Measurements from ENCODE around the gene ZNF324.
"Not testable (repeated sequence)": the region's sequence is repeated elsewhere in the genome, so short reads cannot be mapped to it uniquely, and the experiment has no call there.

The ZNF324 gene

DNA sequence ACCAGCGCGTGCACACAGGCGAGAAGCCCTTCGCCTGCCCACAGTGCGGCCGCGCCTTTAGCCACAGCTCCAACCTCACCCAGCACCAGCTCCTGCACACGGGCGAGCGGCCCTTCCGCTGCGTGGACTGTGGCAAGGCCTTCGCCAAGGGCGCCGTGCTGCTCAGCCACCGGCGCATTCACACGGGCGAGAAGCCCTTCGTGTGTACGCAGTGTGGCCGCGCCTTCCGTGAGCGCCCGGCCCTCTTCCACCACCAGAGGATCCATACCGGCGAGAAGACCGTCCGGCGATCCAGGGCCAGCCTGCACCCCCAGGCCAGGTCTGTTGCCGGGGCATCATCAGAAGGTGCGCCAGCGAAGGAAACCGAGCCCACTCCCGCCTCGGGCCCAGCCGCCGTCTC lies 4.9 kb downstream of the ZNF324 start:
- no peak for DNase-seq (ENCODE audit: low read depth)

DNA sequence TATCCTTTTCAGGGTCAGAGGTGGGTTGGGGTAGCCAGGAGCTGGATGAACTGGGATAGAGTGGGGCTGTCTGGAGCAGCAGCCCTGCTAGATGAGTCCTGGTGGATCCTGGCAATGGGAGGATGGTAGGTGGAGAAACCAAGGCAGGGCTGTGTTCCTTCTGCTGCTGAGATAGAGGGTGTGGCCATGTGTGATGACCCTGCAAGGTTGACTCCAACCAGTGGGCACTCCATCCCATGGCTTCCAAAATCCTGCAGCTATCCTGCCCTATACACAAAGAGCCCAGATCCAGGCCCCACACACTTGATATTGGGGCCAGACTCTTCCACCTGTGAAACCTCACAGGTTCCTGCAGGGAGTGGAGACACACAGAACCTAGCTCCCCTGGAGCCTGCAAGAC lies 6.9 kb downstream of the ZNF324 start:
- no peak for DNase-seq (ENCODE audit: low read depth)

DNA sequence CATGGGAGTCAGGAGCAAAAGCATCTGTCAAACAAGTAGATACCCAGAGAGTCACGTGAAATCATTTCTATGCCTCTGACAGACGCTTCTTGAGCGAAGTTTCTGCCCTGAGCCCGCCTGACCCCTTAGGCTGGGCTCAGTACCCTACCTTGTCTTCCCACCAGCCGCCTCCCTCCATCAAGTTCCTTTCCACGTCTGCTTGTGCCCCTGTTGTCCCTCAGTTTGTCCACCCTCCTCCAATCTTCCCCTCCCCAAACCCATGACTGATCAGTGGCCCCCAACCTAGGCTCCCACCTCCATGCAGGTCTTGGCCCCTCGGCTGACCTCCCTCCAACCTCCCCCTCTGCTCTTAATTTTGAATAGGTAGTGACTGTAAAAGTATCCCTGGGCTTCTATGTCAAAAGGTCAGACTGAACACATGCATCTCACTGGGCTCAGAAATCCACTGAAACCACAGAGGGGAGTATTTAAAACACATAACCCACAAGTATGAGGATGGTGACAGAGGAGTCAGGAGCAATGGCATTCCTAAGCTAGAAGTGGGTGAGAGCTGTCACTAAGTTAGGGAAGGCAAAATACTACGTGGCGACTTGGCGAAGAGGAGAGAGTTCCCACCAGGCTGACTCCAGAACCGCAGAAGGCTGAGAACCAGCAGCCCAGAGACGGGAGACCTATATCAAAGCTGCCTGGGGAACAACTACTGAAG lies 7.6 kb downstream of the ZNF324 start:
- DNase-seq (ENCODE audit: low read depth): no peak

DNA sequence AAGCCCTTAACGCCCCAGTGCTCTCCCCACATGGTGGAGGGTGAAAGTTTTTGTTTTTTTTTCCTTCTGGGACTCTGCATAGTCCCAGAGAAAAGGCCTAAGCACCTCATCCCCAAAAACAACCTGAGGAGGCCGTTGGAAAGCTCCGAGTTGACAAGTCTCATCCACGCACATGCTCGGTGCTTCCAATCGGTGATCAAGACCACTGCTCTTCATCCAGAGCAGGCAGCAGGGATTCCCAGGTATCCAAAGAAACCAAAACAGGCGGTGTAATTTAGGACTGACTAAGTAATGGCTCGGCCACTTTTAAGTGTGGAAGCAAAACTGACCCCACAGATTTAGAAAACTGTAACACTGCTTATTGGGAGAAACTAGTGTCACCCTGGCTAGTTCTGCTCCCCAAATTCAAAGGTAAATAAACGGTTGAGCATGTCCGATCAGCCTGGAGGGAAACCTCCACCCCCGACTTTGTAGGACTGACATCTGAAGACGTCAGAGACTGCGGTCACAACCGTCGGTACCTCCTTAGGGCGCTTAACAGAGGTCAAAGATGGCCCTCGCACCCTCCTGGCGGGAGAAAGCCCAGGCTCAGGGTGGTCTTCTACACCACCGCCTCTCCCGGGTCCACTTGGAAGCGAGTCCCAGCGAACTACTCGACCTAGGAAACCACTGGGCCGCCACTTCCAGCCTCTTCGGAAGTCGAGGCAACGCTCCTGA lies 8.3 kb downstream of the ZNF324 start:
- DNase-seq (ENCODE audit: low read depth): no peak

DNA sequence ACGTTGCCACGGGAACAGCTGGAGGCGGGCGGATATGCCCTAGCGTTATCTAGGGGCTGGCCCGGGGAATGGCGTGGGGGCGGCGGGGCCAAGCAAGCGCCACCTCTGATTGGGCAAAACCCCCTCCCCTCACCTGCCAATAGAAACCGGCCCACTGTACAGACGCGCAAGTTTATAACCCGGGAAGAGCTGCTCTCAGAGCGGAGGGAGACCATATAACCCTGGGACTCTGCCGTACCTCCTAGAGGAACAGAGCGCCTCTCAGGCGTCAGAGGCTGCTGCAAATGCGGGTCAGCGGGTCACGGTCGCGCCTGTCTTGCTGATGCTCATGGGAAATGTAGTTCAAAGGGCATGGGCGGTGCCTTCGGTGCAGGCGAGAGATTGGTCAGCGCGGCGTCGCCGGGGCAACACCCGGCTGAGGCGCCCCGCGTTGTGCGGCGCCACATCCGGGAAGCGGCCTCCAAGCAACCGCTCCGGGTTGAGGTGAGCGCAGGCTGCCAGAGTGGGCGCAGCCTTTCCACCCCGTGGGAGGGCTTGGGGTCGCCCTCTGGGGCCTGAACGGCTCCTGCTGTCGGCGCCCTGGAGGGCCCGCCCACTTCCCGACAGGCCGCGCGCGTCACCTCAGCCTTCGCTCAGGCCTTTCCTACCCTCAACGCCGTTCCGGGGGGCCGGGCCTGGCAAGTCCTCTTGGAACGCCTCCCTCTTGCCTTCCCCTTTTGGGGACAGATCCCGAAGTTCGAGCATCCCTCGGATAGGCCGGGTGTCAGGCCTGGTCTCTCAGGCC lies 9.0 kb downstream of the ZNF324 start, which contains the start of gene ZNF446:
Gene ZNF446 (plus strand): TSS at position 639 of the 784 bp plus-strand sequence. CDS start 867 bp downstream, outside the sequence.
- peak; percentile 92 for DNase-seq (ENCODE audit: low read depth)

DNA sequence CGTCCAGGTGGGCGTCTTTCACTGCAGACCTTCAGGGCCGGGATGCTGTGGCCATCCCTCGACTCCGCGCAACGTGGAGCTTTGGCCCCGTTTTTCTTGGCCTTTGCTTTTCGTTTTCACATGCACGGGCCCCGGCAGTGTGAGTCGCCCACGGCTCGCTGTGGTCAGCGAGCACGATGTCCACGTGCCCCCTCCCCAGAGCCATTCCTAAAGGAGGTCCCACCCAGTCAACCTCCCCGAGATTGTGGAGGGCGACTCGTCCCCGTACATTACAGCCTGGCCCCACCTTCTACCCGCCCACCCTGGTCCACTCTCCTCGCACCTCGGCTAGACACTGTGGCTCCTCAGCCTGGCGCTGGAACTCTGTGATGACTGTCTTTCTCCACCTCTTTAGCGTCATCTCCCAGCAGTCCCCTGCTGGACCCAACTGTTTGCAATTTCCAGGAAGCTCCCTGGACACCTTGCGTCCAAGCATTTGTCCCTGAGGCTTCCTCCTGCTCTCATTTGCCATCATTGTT lies 9.7 kb downstream of the ZNF324 start:
- DNase-seq (ENCODE audit: low read depth): no peak

DNA sequence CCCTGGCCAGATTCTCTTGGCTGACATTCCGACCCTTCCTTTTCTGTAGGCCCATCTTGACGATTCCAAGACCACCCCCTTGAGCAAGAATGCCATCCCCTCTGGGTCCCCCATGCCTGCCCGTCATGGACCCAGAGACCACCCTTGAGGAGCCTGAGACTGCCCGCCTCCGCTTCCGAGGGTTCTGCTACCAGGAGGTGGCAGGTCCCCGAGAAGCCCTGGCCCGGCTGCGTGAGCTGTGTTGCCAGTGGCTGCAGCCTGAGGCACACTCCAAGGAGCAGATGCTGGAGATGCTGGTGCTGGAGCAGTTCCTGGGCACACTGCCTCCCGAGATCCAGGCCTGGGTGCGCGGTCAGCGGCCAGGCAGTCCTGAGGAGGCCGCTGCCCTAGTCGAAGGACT lies 10.2 kb downstream of the ZNF324 start:
- no peak for DNase-seq (ENCODE audit: low read depth)

DNA sequence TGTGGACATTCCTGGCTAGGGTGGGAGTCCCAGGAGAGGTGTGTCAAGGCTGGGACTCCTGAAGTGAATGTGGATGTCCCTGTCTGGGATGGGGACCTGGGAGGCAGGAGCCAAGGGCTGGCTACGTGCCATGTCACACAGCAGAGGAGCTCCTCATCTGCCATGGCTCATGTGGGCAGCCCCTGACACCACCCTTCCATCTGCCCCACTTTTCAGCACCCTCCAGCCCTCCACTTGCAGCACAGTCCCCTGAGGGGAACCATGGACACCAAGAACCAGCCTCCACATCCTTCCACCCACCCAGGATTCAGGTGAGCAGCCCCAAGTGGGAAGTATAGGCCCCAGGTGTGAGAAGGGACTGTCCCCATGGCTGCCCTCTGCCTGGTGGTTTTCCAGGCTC lies 11.0 kb downstream of the ZNF324 start:
- DNase-seq (ENCODE audit: low read depth): no peak

DNA sequence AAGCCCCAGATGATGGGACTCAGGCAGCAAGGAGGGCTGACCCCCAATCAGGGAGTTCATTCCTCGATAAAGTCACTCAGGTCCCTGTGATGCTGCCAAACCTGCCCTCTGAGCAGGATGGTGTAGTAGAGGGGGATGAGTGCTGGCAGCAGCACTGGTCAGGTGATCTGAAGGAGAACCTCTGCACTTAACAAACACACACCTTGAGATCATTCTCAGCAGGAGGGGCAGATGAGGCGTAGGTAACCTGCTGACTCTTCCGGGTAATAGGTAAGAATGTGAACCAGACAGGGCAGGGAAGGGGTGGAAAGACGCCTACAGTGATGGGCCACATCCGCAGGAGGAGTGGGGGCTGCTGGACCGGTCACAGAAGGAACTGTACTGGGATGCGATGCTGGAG lies 12.4 kb downstream of the ZNF324 start:
- DNase-seq (ENCODE audit: low read depth): no peak

DNA sequence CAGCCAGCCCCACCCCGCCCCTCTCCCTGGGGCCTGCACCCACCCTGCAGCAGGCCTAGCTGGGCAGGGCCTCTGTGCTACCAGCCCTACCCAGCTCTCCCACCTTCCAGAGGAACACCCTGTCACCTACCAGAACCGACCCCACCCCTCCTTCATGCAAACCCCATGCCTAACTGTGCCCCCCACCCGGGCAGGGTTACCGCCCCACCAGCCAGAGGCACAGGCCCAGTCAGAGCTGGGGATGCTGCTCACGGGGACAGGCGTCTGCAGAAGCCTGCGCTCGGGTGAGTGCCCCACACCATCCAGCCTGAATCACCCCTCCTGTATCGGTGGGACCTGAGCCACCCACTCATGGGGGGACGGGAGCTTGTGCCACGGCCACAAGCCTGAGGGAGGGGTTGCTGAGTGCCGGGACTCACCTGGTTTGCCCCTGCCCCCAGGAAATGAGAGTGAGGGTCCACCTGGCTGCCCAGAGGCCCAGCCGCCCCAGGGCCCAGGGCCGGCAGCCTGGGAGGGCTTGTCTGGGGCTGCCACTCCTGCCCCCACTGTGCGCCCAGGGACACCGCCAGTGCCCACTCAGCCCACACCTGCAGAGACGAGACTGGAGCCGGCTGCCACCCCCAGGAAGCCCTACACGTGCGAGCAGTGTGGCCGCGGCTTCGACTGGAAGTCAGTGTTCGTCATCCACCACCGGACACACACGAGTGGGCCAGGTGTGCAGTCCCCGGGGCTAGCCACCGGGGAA lies 13.0 kb downstream of the ZNF324 start:
- DNase-seq (ENCODE audit: low read depth): no peak

DNA sequence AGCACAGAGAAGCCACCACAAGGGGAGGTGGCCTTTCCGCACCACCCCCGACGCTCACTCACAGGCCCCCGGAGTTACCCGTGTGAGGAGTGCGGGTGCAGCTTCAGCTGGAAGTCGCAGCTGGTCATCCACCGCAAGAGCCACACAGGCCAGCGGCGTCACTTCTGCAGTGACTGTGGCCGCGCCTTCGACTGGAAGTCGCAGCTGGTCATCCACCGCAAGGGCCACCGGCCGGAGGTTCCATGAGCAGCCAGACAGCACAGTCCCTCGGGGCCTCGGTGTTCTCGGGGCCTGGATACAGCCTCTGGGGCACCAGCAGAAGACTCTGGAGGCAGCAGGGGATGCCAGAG lies 13.6 kb downstream of the ZNF324 start:
- no peak for DNase-seq (ENCODE audit: low read depth)

DNA sequence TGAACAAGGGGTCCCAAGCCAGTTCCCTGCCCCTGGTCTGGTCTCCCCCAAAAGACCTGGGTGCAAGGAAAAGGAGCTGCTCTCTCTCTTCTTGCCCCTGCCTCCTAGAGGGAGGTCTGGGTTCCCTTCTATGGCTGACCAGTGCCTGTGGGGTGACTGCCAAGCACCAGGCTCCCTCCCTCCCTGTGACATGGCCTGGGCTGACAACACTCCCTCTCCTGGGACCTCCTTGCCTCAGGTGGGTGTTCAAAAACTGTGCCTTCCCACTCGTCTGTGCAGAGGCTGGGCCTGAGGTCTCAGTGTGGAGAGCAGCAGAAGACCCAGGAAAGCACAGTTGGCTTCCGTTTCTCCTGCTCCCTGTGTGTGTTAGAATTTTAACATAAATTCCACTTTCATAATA lies 14.0 kb downstream of the ZNF324 start:
- DNase-seq (ENCODE audit: low read depth): no peak

DNA sequence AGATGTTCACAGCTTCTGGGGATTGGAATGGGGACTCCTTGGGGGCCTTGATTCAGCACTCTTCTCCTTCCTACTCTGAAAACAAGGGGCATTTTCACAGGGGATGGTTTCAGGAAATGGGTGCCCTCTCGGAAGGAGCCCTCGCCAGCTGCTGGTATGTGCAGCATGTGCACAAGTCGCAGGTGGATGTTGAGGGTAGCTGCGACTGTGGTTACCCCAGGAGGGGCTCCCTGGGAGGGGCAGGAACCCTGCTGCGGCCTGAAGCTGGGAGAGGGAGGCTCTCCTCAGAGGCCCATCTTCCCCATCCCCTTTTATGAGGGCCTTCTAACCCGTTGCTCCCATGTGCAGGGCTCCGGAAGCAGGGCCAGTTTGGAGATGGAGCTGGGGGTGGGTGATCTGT lies 15.5 kb downstream of the ZNF324 start:
- no peak for DNase-seq (ENCODE audit: low read depth)

DNA sequence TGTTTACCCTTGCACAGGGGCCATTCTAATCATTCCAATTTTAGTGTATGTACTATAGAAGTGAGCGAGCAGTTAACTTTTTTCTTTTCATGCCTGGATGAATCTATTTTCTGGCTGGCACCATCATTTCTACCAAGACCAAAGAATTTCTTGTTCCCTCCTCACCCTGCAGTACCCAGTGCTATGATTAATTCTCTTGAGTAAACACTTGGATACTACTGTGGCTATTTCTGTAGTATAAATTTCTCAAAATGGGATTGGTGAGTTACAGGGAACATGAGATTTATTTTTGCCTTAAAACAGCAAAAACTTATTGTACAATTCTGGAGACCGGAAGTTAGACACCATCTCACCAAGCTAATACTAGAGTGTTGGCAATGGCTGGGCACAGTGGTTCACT lies 16.9 kb downstream of the ZNF324 start:
- no peak for DNase-seq (ENCODE audit: low read depth)

DNA sequence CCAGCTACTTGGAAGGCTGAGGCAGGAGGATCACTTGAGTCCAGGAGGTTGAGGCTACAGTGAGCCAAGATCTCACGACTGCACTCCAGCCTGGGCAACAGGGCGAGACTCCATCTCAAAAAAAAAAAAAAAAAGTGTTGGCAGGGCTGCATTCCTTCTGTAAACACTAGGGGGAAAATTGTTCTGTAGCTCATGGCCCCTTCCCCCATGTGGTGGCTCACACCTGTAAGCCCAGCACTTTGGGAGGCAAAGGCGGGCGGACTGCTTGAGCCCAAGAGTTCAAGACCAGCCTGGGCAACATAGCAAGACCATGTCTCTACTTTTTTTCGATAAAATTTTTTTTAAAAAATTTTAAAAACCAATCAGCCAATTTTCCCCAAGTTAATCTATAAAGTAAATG lies 17.5 kb downstream of the ZNF324 start:
- DNase-seq (ENCODE audit: low read depth): not testable (repeated sequence)

DNA sequence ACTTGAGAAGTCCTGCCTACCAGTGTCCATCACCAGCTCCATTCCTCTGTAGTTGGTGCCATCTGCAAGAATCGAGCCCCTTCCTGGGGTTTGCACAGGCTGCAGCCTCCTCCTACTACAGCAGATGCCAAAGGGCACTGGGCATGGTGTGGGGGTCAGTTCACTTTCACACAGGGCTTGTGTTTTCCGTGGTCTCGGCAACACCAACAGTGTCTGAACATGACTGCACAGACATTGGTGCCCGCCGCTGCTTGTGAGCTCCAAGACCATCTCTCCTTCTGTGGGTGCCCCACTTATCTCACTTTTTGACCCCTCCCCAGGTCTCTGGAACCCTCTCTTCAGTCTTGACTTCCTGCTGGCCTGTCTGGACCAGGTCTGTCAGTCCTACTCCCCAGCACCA lies 24.5 kb downstream of the ZNF324 start:
- no peak for DNase-seq (ENCODE audit: low read depth)

DNA sequence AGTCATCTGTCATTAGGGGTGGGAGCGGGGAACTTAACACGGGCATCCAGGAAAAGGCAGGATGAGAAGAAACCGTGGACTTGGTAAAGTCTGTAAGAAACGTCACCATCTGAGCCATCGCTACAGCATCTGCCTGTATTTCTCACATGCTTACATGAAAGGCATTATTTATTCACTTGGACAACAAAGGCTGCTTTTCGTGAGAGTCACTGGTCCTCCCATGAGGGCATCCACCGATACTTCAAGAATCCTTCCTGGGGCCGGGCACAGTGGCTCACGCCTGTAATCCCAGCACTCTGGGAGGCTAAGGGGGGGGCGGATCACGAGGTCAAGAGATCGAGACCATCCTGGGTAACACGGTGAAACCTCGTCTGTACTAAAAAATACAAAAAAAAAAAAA lies 25.4 kb downstream of the ZNF324 start:
- DNase-seq (ENCODE audit: low read depth): no peak

DNA sequence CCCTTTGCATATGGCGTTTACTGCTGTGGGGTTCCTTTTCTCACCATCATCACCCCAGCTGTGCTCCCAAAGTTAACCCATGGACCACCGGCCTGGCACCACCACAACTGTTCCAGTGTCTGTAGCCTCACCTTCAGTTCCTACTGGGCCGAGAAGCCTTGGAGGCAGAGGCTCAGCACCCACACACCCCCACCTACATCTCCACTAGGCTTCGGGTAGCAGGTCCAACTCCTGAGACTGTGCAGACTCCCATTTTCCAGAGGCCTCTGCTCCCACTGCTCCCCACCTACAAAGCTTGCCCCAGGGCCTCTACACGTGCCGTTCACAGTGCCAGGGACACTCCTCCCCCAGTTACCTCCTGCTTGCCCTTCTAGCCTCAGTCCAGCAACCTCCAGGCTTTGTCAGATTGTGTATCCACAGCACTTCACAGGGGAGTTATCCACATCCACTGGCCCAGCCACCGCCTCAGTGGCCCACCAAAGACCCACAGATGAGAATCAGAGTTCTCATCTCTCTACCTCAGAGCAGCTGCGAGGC lies 30.8 kb downstream of the ZNF324 start:
- DNase-seq (ENCODE audit: low read depth): no peak

DNA sequence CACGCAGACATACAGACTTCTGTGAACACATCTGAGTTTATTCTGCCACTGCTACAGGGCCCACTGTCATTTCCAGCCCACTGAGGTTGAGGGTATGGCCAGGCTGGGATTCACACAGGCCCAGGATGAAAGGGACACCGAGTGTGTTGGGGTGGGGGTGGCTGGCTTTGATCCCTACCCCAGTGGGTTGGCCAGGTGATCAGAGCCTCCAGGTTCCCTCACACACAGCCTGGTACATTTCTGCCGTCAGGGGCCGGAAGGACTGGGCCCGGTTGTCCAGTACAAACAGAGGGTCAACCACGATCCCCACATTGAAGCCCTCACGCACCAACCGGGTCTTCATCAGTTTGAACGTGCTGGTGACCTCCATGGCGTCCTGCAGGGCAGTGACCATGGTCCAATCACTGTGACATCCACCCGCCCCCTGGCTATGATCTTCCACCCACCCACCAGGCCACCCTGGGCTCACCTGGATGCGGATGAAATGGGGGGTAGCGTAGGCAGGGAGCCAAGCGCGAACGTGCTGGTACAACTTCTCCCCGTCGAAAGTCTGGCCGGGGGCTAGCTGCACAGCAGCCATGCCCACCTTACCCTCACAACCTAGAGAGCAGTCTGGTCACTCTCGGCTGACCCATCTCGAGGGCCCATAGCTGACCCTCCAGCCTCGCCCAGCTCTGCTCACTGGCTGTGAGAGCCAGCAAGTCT lies 31.6 kb downstream of the ZNF324 start:
- no peak for DNase-seq (ENCODE audit: low read depth)

DNA sequence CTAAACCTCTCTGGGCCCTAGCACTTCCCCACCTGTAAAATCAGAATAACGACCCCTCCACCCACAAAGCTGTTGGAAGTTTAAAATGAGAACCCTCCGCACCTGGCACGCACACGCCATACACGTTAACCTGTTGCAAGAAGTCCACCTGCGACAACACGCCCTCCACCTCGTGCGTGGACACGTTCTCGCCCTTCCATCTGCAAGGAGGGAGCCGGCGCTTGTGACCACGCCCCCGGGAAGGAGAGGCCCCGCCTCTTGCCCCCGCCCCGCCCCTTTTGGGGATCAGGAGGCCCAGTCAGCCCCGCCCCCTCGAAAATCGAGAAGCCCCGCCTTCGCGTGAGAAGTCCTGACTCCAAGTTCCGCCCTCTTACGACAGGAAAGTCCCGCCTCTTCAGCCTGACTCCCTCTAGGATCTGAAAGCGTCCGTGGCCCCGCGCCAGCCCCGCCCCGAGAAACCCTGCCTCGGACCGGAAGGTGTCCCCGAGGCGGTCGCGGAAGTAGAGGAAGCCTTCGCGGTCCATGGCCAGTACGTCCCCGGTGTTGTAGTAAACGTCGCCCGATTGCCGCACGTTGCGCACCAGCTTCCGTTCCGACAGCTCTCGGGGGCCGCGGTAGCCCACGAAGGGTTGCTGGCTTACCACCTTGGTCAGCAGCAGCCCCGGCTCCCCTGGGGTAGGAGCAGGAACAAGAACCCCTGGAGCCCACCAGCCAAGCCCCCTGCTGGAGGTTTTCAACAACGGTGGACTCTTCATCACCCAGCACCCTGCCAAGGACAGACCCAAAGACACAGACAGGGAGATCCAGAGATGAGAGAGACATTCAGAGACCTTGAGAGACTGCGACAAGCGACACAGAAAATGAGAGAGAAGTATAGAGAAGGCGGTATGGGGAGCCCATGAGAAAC lies 32.4 kb downstream of the ZNF324 start:
- peak; percentile 82 for DNase-seq (ENCODE audit: low read depth)
